AML-193 (cell line): ENCODE measurements around the gene SLC41A2.
"Not testable (repeated sequence)": the region's sequence is repeated elsewhere in the genome, so short reads cannot be mapped to it uniquely, and the experiment has no call there.

Experiments
- DNase-seq, 2 experiments: peaks; one replicate each; lab custom pipeline; 2025; lab: John Stamatoyannopoulos, UW

Gene SLC41A2

GRCh38 chr12:104963757-104964156, 5.7 kb upstream of the SLC41A2 start:
- DNase-seq = no peak

DNA sequence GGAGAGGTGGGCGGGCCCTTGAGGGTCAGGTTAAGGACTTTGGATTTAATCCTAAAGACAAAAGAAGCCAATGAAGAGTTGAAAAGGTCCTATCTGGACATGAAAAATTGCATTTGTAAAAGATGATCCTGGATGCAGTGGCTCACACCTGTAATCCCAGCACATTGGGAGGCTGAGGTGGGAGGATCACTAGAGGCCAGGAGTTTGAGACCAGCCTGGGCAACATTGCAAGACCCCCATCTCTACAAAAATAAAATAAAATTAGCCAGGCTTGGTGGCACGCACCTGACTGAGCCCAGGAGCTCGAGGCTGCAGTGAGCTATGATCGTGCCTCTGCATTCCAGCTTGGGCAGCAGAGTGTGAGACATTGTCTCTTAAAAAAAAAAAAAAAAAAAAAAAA, 2.4 kb upstream of the SLC41A2 start:
- DNase-seq = no peak

GRCh38 chr12:104959335-104959841, 1.3 kb upstream of the SLC41A2 start:
- no peak for DNase-seq

GRCh38 chr12:104958805-104959334, 780 bp upstream of the SLC41A2 start:
- DNase-seq = no peak

DNA sequence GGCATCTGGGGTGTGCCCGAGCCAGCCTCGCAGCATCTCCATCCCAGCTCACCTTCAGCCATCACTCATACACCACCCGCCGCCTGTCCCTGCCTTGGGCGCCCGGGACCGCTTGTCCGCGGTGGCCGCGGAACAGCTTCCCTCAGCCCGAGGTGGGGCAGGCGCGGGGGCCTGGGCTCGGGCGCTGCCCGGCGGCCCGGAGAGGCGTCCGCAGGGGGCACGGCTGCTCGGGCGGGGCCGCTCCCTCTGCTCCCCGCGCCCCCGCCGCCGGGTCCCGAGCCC, 430 bp downstream of the SLC41A2 start:
- DNase-seq = no peak

DNA sequence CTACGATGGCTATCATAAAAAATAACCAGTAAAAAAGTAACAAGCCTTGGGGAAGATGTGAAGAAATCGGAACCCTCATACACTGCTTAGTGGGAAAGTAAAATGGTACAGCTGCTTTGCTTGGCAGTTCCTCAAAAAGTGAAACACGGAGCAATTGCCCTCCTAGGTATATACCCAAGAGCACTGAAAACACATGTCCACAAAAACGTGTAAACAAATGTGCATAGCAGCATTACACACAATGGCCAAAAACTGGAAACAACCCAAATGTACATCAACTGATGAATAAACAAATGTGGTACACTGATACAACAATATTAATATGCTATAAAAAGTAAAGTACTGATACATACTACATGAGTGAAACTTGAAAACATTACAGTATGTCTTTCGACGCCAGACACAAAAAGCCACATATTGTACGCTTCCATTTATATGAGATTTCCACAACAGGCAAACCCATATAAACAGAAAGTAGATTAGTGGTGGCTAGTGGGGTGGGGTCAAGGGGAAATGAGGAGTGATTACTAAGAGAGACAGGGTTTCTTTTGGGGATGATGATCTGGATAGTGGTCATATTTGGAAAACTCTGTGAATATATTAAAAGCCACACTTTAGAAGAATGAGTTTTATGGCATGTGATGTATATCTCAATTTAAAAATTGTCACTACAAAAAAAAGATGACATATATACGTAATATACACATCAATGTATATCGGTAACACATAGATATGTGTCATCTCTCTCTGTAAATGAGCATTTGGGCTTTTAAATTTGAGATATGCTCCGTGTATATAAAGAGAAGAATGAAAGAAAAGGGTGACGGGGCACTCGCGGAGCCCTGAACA, 996 bp downstream of the SLC41A2 start:
- no peak for DNase-seq

DNA sequence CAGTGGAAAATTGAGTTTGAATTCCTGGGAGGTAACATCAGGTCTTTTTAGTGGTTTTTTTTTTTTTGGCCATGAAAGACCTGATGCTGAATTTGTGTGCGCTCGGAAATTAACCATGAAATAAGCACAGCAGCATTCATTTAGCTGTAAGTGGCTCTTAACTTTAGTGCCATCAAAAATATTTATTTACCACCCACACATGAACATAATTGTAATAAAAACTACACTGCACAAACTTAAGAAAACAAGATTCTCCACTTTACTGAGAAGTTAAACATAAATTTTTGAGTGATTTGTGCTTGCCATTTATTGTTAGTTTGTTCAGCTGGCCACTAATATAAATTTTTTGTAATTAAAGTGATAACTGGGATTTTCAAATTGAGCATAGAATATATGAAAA, 2.4 kb downstream of the SLC41A2 start:
- DNase-seq = no peak

DNA sequence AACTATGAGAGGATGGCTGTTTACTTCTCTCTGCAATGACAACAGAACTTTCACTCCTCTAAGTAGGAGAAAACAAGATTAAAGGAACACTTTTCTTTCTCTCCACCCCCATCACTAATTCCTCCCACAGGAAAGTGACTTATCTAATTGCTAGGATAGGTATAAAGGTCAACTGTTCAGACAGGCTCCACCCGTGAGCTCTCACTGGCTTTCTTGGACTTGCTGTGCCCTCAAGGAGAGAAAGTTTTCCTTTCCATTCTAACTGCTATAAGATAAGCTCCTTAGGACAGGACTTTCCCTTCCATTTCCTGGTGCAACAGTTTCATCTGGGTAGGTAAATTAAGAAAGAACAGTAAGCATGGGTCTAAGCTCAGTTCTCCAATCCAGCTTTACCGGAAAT, 4.8 kb downstream of the SLC41A2 start:
- DNase-seq = no peak

DNA sequence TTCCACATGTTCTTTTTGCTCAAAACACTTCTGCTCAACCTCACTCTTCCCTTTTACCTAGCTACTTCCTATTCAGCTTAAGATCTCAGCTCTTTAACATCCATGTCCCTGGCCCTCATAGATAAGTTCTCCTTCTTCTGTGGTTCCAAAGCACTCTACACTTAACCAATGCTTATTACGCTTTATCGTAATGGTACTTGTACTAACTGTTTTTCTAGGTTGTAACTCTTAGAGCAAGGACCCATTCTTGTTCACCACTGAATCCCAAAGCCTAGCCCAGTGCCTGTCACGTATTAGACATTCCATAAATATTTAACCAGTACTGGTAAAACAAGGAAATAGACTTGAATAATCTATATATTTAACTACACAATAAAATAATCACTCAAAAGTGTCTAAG, 5.3 kb downstream of the SLC41A2 start:
- no peak for DNase-seq

DNA sequence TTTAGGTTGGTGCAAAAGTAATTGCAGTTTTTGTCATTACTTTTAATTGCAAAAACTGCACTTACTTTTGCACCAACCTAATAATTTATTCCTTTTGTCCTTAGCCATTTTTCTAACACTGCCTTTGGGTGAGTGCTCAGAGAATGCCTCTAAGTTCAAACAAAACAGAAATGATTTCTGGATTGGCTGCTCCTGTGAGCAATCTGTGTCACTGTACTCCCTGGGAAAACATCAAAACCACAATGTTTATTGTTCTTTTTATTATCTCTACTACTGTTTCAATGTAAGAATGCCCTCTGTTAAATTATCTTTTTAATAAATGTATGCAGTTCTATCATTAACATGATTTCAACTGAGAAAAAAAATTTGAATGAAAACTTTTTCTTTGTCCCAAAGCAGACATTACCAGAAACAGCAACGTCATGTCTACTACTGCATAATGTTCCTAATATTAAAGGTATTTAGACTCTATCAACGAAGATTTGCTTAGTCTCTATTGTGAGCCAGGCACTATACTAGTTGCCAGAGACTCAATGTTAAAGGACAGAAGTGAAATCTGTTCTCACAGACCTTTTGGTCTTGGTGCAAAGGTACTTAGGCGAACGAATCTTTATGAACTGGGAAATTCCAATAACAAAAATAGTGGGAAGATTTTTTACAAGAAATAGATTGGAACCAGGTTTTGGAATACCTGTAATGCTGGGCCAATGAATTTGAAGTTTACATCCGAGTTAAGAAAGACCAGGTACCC, 6.2 kb downstream of the SLC41A2 start:
- no peak for DNase-seq

DNA sequence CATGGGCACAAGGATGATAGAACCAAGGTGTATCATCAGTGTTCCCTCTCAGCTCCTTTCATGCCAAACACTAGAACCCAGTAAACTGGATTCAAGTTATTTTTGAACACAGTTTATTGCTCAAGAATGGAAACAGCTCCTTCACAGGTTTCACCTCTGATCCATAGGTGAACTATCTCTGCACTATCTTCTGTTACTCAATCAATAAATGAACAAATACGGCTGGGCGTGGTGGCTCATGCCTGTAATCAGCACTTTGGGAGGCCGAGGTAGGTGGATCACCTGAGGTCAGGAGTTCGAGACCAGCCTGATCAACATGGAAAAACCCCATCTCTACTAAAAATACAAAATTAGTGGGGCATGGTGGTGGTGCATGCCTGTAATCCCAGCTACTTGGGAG, 9.4 kb downstream of the SLC41A2 start:
- not testable (repeated sequence) for DNase-seq

- no peak for DNase-seq
These were observed 13.8 kb downstream of the SLC41A2 start for GRCh38 chr12:104944252-104944651.

DNA sequence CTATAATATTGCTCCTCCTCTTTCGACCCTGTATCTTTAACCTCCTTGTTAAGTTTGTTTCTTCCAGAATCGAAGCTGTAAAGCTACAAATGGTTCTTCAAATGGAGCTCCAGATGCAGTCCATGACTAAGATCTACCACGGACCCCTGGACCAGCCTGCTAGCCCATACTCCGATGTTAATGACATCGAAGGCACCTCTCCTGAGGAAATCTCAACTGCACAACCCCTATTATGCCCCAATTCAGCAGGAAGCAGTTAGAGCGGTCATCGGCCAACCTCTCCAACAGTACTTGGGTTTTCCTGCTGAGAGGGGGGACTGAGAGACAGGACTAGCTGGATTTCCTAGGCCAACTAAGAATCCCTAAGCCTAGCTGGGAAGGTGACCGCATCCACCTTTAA, 14.7 kb downstream of the SLC41A2 start:
- DNase-seq = not testable (repeated sequence)

GRCh38 chr12:104942075-104942474, 16.0 kb downstream of the SLC41A2 start:
- no peak for DNase-seq

- no peak for DNase-seq
These were observed 16.6 kb downstream of the SLC41A2 start for GRCh38 chr12:104941454-104941853.

GRCh38 chr12:104939089-104939488, 19.0 kb downstream of the SLC41A2 start:
- no peak for DNase-seq

DNA sequence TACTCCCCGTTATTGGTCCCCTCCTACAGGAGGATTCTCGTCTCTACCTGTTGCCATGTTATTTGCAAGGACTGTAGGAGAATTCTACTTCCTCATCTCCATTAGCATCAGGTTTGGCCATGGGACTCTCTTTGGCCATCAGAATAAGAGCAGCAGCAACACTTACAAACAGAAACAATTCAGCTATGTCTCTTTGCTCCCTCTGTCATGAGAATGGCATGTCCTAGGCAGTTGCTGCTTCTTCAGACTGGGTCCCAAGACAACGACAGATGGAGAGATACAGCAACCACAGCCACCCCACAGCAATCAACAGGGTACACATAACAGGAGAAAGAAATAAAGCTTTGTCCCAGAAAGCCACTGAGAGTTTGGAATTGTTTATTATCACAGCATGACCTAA, 19.7 kb downstream of the SLC41A2 start:
- no peak for DNase-seq

- DNase-seq = no peak
These were observed 22.2 kb downstream of the SLC41A2 start for GRCh38 chr12:104935886-104936285.

- DNase-seq = no peak
These were observed 24.3 kb downstream of the SLC41A2 start for GRCh38 chr12:104933778-104934177.

DNA sequence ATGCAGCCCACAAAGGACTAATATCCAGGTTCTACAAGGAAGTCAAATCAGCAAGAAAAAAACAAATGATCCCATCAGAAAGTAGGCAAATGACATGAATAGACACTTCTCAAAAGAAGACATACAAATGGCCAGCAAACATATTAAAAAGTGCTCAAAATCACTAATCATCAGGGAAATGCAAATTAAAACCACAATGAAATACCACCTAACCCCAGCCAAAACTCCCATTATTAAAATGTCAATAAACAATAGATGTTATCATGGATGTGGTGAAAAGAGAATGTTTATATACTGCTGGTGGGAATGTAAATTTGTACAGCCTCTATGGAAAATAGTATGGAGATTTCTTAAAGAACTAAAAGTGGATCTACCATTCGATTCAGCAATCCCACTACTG, 25.0 kb downstream of the SLC41A2 start:
- DNase-seq = no peak

DNA sequence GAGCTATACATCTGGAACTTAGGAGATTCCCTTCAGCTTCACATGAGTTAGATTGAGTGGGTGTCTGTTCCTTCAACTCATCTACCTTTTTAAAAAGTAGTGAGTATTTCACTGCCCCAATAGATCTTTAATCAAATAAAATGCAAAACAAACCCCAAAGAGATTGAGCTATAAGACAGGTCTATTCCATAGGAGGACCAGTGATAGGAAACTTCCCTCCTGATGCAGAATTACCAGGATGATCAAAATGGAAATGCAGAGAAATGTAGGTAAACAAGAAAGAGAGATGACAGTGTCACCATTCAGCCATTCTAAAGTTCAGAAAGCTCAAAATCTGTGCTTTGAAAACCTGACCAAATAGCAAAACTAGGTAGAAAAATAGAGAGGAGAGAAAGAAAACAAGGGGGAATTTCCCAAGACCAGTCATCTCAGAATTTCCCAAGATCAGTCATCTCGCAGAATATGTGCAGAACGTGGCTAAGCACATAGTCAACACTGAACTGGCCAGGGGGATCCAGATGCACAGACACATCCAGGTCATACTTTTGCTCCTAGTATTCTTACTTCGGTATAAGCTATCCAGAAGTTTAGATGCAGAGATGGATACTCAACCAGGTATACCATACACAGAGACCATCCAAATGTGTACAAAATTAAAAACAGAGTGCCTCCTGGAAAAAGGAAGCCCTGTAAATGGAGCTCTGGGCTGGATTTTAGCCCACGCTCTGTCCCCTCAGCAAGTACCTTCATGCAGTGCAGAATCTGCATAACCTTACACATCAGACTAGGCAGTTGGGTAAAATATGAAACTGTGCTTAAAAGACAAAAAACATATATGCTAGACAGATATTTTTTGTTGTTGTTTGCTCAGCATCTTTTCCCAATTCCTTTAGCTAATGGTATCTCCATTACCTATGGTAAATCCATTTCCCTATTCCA, 27.4 kb downstream of the SLC41A2 start:
- no peak for DNase-seq

DNA sequence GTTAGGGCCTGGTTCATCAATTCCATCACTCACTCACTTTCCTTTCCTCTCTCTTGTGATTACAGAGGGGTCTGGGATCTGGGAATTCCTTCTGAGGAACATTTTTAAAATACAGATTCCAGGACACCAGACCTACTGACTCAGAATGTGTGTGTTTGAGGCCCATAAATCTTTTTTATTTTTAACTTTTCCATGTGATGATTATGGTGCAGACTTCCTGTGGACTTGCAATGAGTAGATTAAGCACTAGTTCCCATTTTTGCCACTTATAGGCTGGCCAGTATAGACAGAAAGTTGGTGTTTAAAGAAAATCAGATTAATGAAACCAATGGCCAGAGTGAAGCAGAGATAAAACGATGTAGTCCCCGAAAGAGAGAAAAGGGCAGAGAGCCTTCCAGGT, 28.1 kb downstream of the SLC41A2 start:
- no peak for DNase-seq
